HG03139 (cell line): Measurements from ENCODE around the gene SEC31A.

Experiments
- ATAC-seq: cut with Tn5 transposase; IDR thresholded peaks from one replicate; pipeline ENCODE4 v1.9.1; 2021; ENCODE audit not compliant: unreplicated experiment

Gene SEC31A

DNA sequence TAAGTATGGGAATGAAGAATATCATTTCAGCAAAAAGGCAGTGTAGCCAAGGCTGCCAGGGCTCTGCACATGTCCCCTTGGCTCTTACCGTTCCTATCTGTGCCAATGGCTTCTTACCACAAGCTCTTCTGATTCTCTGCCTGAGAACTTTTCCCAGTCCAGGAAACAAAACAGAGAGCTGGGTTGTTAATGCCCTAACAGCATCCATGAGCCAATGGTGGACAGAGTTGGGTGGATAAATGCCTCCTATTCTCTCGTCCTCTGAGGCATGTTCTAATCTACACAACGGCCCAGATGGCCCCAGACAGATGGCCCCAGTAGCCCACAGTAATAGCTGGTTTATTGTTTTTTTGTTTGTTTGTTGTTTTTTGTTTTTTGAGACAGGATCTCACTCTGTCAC, 120.3 kb downstream of the SEC31A start:
- no peak for ATAC-seq
